Esophagus squamous epithelium (tissue), 5 donors: ENCODE measurements around the gene CSRP1. TPM values are rescaled to one million over a fixed set of nuclear protein-coding genes. Genes with fewer than 3 reads are reported as not detected.

ENCODE experiments used
- DNase-seq: peaks from one replicate; lab custom pipeline; 2025; lab: John Stamatoyannopoulos, UW
- H3K27ac ChIP-seq, 4 donors: fragments of 200-600 bp; sonication (generic); one replicate each; pipeline ENCODE4 v1.5.1; 2016 to 2019; ENCODE audit warnings: mild to moderate bottlenecking in 1 of 4
- H3K27me3 ChIP-seq, 4 donors: fragments of 200-600 bp; sonication (generic); 1 replicate in 3 of 4; 2 replicates in 1 of 4; pipeline versions ENCODE4 v1.5.1 to v1.6.0; 2017 to 2021; ENCODE audit warnings: antibody characterized with exemption in 1 of 4
- H3K36me3 ChIP-seq, 3 donors: fragments of 200-600 bp; sonication (generic); one replicate each; pipeline ENCODE4 v1.5.1; 2016 to 2019
- H3K4me1 ChIP-seq, 3 donors: fragments of 200-600 bp; sonication (generic); one replicate each; pipeline ENCODE4 v1.5.1; 2017 to 2019
- H3K4me3 ChIP-seq, 4 donors: fragments of 200-600 bp; sonication (generic); 1 replicate in 3 of 4; 2 replicates in 1 of 4; pipeline ENCODE4 v1.5.1; 2016 to 2019; ENCODE audit warnings: mild to moderate bottlenecking in 2 of 4, moderate library complexity in 1 of 4
- H3K9me3 ChIP-seq, 3 donors: fragments of 200-600 bp; sonication (generic); one replicate each; pipeline ENCODE4 v1.5.1; 2016 to 2019
- POLR2A ChIP-seq, 4 donors: fragments of 450-650 bp; IDR thresholded peaks; one replicate each; pipeline ENCODE4 v1.6.1; 2017; ENCODE audit warnings: antibody characterized with exemption in 4 of 4, mild to moderate bottlenecking in 4 of 4, moderate library complexity in 3 of 4
- WGBS, 2 donors: methylation state at CpG; one replicate each; pipeline ENCODE4 v1.1.5; 2018; 5-methylcytosine and 5-hydroxymethylcytosine counted together
- intact Hi-C: fragments of 100-400 bp; cut with DNase I; formaldehyde crosslinking; loops from one replicate; pipeline ENCODE4 v1.15.0; 2022
- total RNA-seq, 4 donors: library from RNA; depleted of rRNA; stranded (reverse); fragments of >200 nt; gene quantifications; one replicate each; pipeline ENCODE4 v1.1.0, GENCODE V29; 2016
- TF ChIP-seq, protein P1 (sequence below), 6 experiments: fragments of 450-650 bp in 4 of 6; fragments of 200-600 bp in 2 of 6; sonication (generic) in 2 of 6; IDR thresholded peaks; one replicate each; pipeline ENCODE4 v1.5.1; 2016 to 2019; ENCODE audit warnings: antibody characterized with exemption in 6 of 6, mild to moderate bottlenecking in 4 of 6, moderate library complexity in 4 of 6
- donor health status: DM: yes; HTN: yes; CAD: no.

Gene CSRP1
- total RNA-seq, 4 donors from 2014 or later, result 243 to 1,044 (median 363) TPM

DNA sequence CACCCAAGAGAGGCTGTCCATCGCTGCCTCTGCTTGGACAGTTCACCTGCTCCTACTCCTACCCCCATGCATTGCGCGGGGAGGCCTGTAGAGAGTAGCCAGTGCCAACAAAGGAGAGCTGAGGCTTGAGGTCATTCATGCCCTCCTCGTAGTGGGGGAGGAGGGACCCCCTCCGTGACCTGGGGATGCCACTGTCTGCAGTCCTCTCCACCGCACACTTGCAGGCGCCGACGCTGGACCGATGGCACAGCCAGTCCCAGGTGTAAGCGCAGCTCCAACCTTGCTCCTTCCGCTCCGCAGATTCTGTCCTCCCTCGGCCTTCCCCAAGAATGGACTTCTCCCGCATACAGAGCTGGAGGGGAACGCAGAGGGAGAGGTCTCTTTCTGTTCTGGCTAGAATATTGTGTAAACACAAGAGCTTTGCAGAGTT lies 37.3 kb downstream of the CSRP1 start:
- TF ChIP-seq, protein P1, sequence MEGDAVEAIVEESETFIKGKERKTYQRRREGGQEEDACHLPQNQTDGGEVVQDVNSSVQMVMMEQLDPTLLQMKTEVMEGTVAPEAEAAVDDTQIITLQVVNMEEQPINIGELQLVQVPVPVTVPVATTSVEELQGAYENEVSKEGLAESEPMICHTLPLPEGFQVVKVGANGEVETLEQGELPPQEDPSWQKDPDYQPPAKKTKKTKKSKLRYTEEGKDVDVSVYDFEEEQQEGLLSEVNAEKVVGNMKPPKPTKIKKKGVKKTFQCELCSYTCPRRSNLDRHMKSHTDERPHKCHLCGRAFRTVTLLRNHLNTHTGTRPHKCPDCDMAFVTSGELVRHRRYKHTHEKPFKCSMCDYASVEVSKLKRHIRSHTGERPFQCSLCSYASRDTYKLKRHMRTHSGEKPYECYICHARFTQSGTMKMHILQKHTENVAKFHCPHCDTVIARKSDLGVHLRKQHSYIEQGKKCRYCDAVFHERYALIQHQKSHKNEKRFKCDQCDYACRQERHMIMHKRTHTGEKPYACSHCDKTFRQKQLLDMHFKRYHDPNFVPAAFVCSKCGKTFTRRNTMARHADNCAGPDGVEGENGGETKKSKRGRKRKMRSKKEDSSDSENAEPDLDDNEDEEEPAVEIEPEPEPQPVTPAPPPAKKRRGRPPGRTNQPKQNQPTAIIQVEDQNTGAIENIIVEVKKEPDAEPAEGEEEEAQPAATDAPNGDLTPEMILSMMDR (IDR thresholded peaks at IDR 0.05), result no peak
- TF ChIP-seq POLR2A (IDR thresholded peaks at IDR 0.05), result no peak
- H3K4me3 ChIP-seq, result peak overlapping the region; percentile 76 to 93 (median 86)
- no peak for DNase-seq
- intact Hi-C loops, result no loop called here
- H3K27me3 ChIP-seq, result peaks cover 0 to 20% (median 0%) of the 10 kb centered on the region in 4 donors
- WGBS, 2 donors, result 54 to 65% methylated on average over 4 to 6 of the region's 16 CpGs
- H3K27ac ChIP-seq, result peak overlapping the region; percentile 93 to 98 (median 96)
- peaks cover 33 to 73% (median 46%) of the 10 kb centered on the region in 3 donors for H3K4me1 ChIP-seq
- peaks cover 8 to 14% (median 10%) of the 10 kb centered on the region in 3 donors for H3K36me3 ChIP-seq
- no peaks in the 10 kb centered on the region for H3K9me3 ChIP-seq

DNA sequence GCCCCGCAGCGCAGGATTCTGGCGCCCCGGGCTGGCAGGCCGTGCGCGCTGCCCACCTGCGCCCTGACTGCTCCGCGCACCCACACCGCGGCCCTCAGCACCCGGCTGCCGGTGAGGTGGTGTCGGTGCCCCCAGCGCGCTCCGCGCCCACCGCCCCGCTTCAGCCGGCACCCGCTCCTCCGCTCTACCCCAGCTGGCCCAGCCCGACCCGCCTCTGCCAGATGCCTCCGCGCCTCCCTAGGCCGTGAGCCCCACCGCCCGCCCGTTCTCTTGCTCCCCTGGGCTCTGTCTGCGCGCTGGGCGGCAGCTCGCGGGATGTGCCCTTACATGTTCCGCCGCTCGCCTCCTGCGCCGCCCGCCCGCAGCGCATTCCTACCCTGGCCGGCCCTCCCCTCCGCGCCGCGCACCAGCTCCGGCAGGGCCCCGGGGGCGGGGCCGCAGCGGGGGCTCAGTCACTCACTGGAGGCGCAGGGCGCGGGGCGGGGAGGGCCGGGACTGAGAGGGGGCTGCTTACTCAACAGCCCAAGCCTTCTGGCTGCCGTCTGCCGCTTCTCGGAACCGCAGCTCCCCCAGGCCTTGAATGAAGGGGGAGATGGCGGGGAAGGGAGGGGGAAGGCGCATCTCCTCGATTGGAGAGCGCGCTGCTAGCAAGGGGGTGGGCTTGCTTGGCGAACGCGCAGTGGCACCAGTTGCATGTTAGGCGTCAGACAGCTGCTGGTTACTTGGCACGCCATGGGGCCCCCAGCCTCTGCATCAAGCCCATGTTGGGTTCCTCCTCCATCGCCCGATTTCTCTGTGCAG lies 37.9 kb downstream of the CSRP1 start, which contains the start of gene PHLDA3:
PHLDA3 (minus strand) TSS at position 345 of the 801 bp plus-strand sequence. CDS start 402 bp downstream, outside the sequence.
- intact Hi-C loops, result no loop called here
- H3K27me3 ChIP-seq, result peaks cover 0 to 20% (median 0%) of the 10 kb centered on the region in 4 donors
- peak within 1 kb of the TSS; percentile 93 to 98 (median 96) for H3K27ac ChIP-seq
- peak in 3 of 4 donors; percentile 66 to 97 (median 96) for TF ChIP-seq POLR2A (IDR thresholded peaks at IDR 0.05)
- TF ChIP-seq, protein P1 (IDR thresholded peaks at IDR 0.05), result peak in 1 of 6 experiments; percentile 20
- DNase-seq, result no peak
- H3K4me3 ChIP-seq, result peak within 1 kb of the TSS; percentile 76 to 93 (median 86)
- H3K36me3 ChIP-seq, result peaks cover 8 to 20% (median 15%) of the 10 kb centered on the region in 3 donors
- no CpG with 5 or more reads among the region's 76 CpGs for WGBS, 2 donors
- no peaks in the 10 kb centered on the region for H3K9me3 ChIP-seq
- H3K4me1 ChIP-seq, result peaks cover 33 to 79% (median 50%) of the 10 kb centered on the region in 3 donors

GRCh38 chr1:201468501-201468843 lies 38.5 kb downstream of the CSRP1 start:
- intact Hi-C loops, result no loop called here
- H3K4me3 ChIP-seq, result peak overlapping the region; percentile 76 to 93 (median 86)
- H3K27me3 ChIP-seq, result peaks cover 0 to 20% (median 0%) of the 10 kb centered on the region in 4 donors
- no peaks in the 10 kb centered on the region for H3K9me3 ChIP-seq
- peaks cover 8 to 21% (median 15%) of the 10 kb centered on the region in 3 donors for H3K36me3 ChIP-seq
- H3K4me1 ChIP-seq, result peaks cover 33 to 85% (median 55%) of the 10 kb centered on the region in 3 donors
- no CpG with 5 or more reads among the region's 44 CpGs for WGBS, 2 donors
- DNase-seq, result no peak
- H3K27ac ChIP-seq, result peak overlapping the region; percentile 93 to 98 (median 96)
- no peak for TF ChIP-seq POLR2A (IDR thresholded peaks at IDR 0.05)
- TF ChIP-seq, protein P1 (IDR thresholded peaks at IDR 0.05), result no peak

DNA sequence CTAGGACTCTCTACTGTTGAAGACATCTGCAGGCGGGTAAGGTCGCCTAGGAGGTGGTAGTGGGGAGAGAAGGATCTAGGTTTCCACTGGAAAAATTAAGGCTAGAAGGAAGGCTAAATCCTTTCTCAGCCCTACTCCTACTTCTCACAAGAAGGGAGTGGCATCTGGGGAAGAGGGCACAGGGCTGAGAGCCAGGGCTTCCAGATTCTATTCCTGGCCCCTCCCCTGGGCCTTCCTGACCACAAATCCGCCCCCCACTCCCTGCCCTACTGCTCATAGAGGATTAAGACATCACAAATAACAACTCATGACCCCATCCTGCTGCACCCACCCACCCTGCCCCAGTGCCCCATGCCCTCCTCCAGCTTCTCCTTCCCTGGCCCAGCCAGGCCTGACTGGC lies 40.4 kb downstream of the CSRP1 start:
- H3K27ac ChIP-seq, result peak overlapping the region; percentile 93 to 98 (median 96)
- H3K27me3 ChIP-seq, result peaks cover 0 to 20% (median 0%) of the 10 kb centered on the region in 4 donors
- 8 to 31% methylated on average over 3 of the region's 3 CpGs for WGBS, 2 donors
- H3K9me3 ChIP-seq, result no peaks in the 10 kb centered on the region
- H3K36me3 ChIP-seq, result peaks cover 8 to 21% (median 15%) of the 10 kb centered on the region in 3 donors
- DNase-seq, result no peak
- H3K4me3 ChIP-seq, result peak overlapping the region; percentile 76 to 93 (median 86)
- H3K4me1 ChIP-seq, result peaks cover 45 to 90% (median 63%) of the 10 kb centered on the region in 3 donors
- no peak for TF ChIP-seq POLR2A (IDR thresholded peaks at IDR 0.05)
- TF ChIP-seq, protein P1 (IDR thresholded peaks at IDR 0.05), result no peak
- intact Hi-C loops, result no loop called here
